Right hindlimb (tissue), 1 donor: Measurements from ENCODE around the gene DCTN3.
A peak's percentile ranks its signal among the peaks of the same experiment; 100 is the strongest.

Experiments
- DNase-seq: peaks from one replicate; pipeline ENCODE4 v3.0.0-alpha.2; 2018

DCTN3 gene

DNA sequence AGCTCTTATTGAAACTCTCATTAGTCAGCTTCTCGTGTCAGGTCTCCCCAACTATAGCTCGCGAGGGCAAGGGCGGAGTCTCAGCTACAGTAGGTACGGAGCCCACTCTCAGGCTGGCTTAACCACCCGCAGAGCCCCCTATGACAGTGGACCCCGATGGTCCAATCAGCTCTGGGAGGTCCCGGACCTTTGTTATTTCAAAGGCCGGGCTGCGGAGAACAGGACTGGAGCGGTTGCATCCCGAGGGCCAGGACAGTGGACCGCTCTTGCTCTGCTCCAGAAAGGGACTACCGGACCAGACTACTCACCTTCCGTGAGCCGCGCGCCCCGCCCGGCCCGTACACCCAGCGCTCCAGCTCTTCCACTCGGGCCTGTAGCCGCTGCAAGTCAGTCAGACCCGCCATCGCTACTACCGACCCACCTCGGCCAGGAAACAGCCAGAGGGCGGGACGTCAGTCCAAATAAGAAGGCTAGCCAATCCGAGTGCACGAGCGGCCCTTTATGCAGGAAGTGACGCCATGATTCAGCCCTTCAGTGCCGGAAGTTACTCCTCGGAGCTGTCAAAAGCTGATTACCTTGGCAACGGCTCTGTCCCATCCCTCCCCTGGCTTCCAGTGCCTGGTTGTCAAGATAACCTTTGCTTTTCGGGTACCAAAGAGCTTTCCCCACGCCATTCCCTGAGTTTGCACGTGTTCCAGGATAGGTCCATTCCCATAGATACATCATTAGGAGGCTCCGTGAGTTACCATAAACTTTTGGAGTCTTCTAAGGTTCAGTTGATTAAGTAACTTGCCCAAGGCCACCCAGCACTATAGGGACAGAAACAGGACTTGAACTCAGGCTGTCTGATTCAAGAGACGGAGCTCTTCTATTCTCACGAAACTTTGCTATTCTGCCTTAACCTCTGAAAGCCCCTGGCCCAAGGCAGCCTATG is at the start of gene DCTN3:
Gene DCTN3, minus strand, starts transcription at position 435 of the 934 bp plus-strand sequence. Its CDS starts 31 bp downstream, at position 404.
- peak; percentile 96 for DNase-seq

DNA sequence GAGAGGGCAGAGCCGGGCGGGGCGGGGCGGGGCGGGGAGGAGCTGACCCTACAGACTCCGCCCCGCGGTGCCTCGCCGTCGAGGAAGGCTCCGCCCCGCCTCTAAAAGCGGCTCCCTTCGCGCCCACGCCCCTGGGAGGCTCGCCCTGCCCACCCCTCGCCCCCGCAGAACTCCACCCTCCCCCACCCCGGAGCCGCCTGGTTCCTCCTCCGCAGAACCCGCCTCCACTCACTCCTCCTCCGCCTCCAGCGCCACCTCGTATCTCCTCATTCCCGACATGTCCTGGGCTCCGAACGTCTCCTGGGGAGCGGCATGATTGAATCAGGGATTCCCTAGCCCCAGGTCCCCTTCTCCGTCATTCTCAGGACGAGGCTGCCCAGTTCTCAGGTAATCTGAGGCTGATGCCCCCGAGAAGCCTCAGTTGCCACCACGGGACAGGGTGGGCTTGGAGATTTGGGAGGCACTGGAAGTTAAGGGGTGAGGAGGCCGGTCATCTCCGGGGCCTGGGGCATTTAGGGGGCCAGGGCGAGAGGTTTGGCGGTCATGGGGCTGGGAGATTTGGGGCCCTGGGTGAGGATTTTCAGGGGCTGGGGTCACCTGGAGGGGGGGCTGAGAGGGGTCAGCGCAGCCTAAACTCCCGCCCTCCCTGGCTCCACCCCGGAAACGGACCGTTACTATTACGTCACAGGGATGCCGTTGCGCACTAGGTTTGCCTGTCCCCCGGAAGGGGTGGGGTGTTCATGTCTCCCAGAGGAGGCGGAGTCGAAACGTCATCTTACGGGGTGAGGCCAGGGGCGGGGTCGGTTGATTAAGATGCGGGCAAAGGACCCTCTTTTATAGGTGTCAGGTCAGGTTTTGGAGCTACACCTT is 45.3 kb upstream of the DCTN3 start:
- DNase-seq = peak; percentile 96

GRCh38 chr9:34665067-34665380 is 44.7 kb upstream of the DCTN3 start:
- no peak for DNase-seq

GRCh38 chr9:34664281-34665066 is 44.2 kb upstream of the DCTN3 start:
- DNase-seq = peak; percentile 71

DNA sequence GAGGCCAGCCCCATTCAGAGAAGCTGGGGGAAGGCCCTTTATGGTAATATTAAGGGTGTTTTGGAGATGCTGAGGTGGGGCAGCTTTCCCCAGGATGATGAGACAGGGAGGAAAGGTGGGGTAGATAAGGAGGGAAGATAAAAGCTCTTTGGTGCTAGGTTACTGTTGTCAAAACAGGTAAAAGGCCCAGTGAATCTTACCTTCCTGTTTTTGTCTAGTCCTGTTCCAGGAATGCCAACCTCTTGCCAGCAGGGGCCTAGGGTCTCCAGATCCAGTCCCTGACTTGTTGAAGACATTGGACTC is 43.0 kb upstream of the DCTN3 start:
- no peak for DNase-seq

DNA sequence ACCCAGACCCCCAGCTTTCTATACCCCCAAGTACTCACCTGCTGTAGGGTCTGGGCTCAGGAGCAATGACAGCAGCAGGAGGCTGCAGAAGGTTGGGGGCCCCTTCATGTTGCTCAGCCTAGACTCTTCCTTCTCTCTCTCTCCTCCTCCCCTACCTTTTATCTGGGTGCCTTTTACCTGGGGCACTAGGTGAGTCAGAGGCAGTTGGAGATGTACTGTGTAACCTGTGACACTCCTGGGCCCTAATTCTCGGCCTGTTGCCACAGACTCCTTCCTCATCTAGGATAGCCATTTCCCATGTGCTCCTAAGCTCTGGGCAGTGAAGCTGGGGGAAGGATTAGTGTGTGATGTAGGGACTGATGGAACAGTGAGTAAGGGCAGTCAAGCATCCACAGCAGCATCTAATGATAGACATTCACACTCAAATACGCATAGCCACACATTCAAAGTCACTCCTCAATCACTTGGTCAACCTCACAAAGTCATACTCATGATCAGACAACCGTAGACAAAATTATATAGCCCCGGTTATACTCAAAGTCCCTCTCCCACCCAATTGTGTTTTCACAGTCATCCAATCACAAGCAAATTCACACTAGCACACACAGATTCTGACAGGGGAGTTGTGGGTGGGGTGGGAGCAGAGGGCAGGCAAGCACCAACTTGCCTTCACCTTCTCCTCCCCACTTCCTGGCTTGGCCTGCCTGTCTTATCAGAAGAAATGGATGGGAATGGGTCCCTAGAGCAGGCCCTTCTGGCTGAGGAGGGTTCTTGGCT is 42.4 kb upstream of the DCTN3 start, which contains the start of gene CCL27:
Gene CCL27, minus strand, starts transcription at position 132 of the 777 bp plus-strand sequence. Its CDS starts 24 bp downstream, at position 108.
- no peak for DNase-seq

DNA sequence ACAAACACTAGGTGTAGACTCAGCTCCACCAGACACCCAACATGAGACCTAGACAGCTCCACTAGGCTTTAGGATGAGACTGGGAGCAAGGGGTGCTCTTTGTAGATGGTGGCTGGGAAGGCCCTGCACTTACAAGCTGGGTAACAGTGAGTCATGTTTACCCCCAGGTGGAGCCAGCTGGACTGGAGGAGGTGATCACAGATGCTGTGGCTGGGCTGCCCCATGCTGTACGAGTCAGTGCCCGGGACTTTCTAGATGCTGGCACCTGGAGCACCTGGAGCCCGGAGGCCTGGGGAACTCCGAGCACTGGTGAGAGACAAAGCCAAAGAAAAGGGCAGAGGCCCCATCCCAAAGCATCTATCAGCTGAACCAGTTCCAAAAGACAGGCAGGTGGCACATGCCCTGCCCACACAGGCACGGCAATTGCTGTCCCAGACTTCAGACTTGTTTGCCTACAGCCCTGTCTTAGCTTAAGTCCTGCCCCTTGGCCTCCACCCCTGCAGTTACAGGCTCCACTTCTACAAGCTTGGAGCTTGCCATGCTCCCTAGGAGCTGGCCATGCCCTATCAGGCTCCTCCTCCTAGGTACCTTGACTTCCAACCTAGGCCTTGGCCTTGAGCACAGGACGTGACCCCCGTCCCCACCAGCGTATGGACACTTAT is 39.4 kb upstream of the DCTN3 start:
- no peak for DNase-seq

DNA sequence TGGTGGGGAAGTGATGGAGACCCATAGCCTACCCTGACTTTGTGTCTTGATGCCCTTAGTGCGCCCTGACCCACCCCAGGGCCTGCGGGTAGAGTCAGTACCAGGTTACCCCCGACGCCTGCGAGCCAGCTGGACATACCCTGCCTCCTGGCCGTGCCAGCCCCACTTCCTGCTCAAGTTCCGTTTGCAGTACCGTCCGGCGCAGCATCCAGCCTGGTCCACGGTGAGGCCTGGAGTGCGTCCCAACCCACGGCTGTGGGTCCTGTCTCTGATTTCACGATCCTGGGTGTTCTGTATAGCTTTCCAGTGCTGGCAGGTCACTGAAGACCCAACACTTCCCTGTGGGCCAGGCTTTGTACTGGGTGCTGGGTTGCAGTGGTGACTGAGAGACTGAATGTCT is 38.2 kb upstream of the DCTN3 start:
- DNase-seq = no peak

- DNase-seq = no peak
These were observed 36.7 kb upstream of the DCTN3 start for GRCh38 chr9:34656992-34657391.

GRCh38 chr9:34655394-34655793 is 35.1 kb upstream of the DCTN3 start:
- no peak for DNase-seq

- peak; percentile 92 for DNase-seq
These were observed 34.2 kb upstream of the DCTN3 start for GRCh38 chr9:34654323-34655051.

DNA sequence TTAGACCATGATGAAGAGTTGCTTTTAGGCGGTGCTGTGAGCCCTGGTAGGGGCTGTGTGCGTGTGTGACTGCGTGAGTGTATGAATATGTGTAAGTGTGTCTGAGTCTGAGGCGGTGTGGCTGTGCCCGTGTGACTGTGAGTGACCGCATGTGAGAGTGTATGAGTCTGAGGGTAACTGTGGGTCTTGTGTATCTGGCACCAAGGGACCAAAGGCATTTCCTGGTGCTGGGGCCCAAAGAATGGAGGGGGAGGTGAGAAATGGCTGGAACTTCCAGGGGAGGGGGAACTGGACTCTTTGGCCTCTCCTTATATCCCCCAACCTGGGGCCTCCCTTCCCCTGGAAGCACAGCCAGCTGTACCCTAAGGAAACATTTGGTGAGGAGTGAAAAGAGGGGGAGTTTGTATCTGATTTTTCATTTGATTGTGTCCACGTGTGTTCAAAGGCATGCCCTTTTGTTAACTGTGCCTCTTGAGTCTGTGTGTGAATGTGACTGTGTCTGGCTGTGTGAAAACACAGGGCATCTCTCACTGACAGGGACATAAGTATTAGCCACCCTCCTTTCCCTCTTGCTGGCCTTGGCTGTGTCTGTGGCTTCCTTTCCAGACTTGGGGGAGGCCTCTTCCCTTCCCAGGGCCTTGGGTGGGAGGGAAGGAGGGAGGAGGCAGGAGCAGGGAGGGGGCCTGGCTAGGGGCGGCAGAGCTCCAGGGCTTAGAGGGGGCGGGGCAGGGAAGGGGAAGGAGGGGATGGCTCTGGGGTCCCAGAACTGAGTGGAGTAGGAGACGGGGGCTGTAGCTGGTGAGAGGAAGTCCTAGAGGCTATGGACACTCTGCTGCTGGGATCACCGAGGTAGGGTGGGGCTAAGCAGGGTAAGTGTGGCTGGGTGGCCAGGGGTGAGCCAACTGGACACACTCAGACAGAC is 33.1 kb upstream of the DCTN3 start:
- peak; percentile 93 for DNase-seq

DNA sequence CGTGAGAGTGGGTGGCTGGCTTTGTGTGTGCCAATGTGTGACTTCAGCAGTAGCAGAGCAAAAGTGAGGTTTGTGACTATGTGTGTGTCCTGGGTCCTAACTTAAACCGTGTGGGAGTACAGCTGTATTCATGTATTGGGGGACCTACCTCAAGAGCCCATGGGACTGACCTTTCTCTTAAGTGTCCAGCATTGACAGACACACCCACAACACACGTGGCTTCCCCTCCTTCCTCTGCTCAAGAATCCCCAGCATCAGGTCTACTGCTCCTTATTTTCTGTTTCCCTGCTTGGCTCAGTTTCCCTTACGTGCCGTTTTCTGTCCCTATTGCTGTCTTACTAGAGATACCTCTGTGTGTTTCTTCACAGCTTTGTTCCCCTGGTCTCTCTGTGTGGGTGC is 32.3 kb upstream of the DCTN3 start:
- DNase-seq = no peak

- peak; percentile 94 for DNase-seq
These were observed 31.7 kb upstream of the DCTN3 start, which contains the start of gene IL11RA for GRCh38 chr9:34651876-34652601. Gene IL11RA (plus strand): TSS chr9:34652185. CDS start chr9:34655218, 3,033 bp downstream.

DNA sequence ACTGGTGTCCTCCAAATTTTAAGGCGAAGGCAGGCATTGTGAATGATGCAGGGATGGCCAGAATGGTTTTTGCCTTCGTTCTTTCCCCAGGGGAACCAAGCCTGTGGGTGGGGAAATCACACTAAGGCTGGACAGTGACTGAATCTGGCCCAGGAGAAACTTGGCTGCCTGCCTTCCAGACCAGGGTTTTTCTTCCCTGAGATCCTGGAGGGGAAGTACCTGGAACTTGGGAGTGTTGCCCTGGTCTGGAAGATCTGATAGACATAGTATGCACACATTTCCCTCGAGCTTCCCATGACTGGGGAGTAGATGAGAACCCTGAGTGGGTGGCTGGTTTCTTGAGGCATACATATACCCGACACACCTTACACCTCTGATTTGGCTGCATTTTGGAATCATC is 31.0 kb upstream of the DCTN3 start:
- DNase-seq = no peak

DNA sequence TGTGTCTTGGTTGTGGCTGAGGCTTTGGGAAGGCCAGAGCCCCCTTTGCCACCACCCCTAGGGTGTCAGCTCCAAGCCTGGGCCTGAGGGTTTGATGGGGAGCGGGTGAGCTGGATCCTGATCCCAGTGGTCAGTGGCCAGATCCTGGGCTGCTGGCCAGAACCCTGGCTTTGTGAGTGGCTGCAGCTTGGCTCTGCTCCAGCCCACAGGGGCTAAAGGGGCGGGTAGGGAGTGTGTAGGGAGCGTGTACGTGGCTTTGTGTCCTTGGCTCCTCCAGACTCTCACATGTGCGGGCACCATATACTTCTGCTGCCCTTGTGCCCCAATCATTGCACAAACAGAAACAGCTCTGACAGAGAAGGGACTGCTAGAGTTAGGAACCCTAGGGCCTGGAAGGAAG is 30.5 kb upstream of the DCTN3 start:
- DNase-seq = peak; percentile 61

GRCh38 chr9:34648673-34649072 is 28.4 kb upstream of the DCTN3 start:
- DNase-seq = no peak

GRCh38 chr9:34647651-34648050 is 27.4 kb upstream of the DCTN3 start:
- DNase-seq = no peak

GRCh38 chr9:34647084-34647403 is 26.7 kb upstream of the DCTN3 start:
- DNase-seq = no peak
